ENCODE data around the gene TENM3.

DNA sequence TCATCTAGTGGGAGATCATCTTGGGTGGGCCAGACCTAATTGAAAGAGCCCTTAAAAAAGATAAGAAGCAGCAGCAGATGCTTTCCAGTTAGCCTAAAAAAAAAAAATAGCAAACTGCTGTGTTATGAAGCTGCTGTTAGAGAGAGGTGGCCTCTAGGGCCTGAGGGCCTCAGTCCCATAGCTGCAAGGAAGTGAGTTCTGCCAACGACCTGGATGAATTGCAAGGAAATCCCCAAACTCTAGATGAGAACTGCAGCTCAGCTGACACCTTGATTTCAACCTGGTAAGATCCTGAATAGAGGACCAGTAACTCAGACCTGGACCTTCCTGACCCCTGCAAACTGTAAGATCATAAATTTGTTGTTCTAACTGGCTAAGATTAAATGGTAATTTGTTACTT, 275.2 kb downstream of the TENM3 start:
- TF ChIP-seq, protein P1, sequence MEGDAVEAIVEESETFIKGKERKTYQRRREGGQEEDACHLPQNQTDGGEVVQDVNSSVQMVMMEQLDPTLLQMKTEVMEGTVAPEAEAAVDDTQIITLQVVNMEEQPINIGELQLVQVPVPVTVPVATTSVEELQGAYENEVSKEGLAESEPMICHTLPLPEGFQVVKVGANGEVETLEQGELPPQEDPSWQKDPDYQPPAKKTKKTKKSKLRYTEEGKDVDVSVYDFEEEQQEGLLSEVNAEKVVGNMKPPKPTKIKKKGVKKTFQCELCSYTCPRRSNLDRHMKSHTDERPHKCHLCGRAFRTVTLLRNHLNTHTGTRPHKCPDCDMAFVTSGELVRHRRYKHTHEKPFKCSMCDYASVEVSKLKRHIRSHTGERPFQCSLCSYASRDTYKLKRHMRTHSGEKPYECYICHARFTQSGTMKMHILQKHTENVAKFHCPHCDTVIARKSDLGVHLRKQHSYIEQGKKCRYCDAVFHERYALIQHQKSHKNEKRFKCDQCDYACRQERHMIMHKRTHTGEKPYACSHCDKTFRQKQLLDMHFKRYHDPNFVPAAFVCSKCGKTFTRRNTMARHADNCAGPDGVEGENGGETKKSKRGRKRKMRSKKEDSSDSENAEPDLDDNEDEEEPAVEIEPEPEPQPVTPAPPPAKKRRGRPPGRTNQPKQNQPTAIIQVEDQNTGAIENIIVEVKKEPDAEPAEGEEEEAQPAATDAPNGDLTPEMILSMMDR (IDR thresholded peaks at IDR 0.05; ENCODE audit: low read length) = no peak
- TF ChIP-seq EZH2 (optimal IDR thresholded peaks at IDR 0.05; ENCODE audit: low read depth, low read length) (no peak), EZH2phosphoT487 (IDR thresholded peaks at IDR 0.05; ENCODE audit: low read length) (no peak)

Measured in MM.1S (cell line).